Middle frontal gyrus (tissue), 1 donor: ENCODE results near the gene CLCN2.

Experiments used
- DNase-seq: peaks from one replicate; pipeline ENCODE4 v3.0.0-alpha.2; 2015; ENCODE audit warnings: low spot score; ENCODE audit errors: extremely low spot score

CLCN2 gene

DNA sequence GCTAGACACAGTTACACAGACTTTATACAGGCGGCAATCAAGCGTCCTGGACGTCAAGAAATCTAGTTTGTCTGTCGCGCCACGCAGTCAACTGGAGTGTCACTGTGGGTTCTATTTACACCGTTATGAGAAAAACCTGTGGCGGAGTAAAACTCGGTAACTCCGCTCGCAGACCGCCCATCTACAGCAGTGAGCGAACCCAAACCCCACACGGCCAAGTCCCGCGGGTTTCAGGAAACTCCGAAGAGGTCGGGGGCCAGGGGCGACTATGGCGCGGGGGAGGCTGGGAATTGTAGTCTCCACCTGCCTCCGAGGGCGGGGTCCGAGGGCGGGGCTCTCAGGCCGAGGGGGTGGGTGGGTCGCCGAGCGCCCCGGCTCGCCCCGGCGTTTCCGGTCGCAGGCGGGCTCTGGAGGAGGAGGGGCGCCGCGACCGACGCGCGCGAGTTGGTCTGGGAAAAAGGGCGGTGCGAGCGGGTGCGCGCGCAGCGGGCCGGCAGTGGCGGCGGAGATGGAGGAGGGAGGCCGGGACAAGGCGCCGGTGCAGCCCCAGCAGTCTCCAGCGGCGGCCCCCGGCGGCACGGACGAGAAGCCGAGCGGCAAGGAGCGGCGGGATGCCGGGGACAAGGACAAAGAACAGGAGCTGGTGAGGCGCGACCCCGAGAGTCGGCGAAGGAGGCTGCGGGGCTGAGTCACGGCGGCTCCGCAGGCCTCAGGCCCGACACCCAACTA, 62.5 kb downstream of the CLCN2 start, which contains the start of gene PSMD2:
Gene PSMD2 (plus strand): TSS at position 483 of the 729 bp plus-strand sequence. CDS start 26 bp downstream, at position 509.
- peak; percentile 88 for DNase-seq

DNA sequence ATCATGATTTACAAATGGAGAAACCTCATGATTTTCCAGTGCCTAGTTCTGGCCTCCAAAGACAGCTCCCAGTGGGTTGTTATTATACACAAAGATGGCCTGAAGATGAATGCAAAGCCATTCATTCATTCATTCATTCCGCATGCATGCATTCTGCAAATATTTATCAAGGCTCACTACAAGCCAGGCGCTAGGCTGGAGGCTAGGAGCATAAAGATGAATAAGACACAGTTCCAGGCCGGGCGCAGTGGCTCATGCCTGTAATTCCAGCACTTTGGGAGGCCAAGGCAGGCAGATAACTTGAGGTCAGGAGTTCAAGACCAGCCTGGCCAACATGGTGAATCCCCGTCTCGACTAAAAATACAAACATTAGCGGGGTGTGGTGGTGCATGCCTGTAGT, 64.8 kb downstream of the CLCN2 start:
- no peak for DNase-seq
